Neuronal stem cell (in vitro differentiated cells): ENCODE measurements around the gene RRAS.

Experiments
- DNase-seq: peaks from one replicate; pipeline ENCODE4 v3.0.0-alpha.2; 2013; ENCODE audit warnings: low spot score
- H2AFZ ChIP-seq: one replicate; pipeline ENCODE4 v1.6.1; 2013; ENCODE audit warnings: mild to moderate bottlenecking, low read length, inconsistent platforms
- H2AK5ac ChIP-seq: 2 replicates; pipeline ENCODE4 v1.6.1; 2013; ENCODE audit warnings: low read depth, mild to moderate bottlenecking, inconsistent platforms, low read length, moderate library complexity, mixed read lengths
- H2BK120ac ChIP-seq: 2 replicates; pipeline ENCODE4 v1.6.1; 2013; ENCODE audit warnings: low read depth, mild to moderate bottlenecking, inconsistent platforms, low read length, moderate library complexity, mixed read lengths
- H2BK12ac ChIP-seq: one replicate; pipeline ENCODE4 v1.6.1; 2013; ENCODE audit warnings: low read length, inconsistent platforms
- H2BK15ac ChIP-seq: 2 replicates; pipeline ENCODE4 v1.6.1; 2013; ENCODE audit warnings: mild to moderate bottlenecking, low read length, inconsistent platforms, mixed read lengths
- H2BK5ac ChIP-seq: one replicate; pipeline ENCODE4 v1.6.1; 2013; ENCODE audit warnings: inconsistent platforms, mild to moderate bottlenecking, low read length, moderate library complexity
- H3K14ac ChIP-seq: one replicate; pipeline ENCODE4 v1.6.1; 2013; ENCODE audit warnings: low read length, inconsistent platforms
- H3K18ac ChIP-seq: 2 replicates; pipeline ENCODE4 v1.6.1; 2013; ENCODE audit warnings: low read length, inconsistent platforms
- H3K23ac ChIP-seq: 2 replicates; pipeline ENCODE4 v1.6.1; 2013; ENCODE audit warnings: low read depth, mild to moderate bottlenecking, mixed read lengths, low read length, inconsistent platforms; ENCODE audit not compliant: poor library complexity
- H3K27ac ChIP-seq: replicated peaks from 3 replicates; pipeline ENCODE4 v1.5.1; 2013; ENCODE audit warnings: low read length, inconsistent platforms
- H3K27me3 ChIP-seq, 3 experiments: 2 replicates each; pipeline ENCODE4 v1.6.1; 2013; ENCODE audit warnings: low read length in 3 of 3, mild to moderate bottlenecking in 2 of 3, inconsistent platforms in 1 of 3, low read depth in 1 of 3, mixed read lengths in 1 of 3, moderate library complexity in 1 of 3; ENCODE audit not compliant: control insufficient read depth in 3 of 3, insufficient read depth in 3 of 3
- H3K36me3 ChIP-seq, 2 donors: replicated peaks in 1 of 2; 2 replicates each; pipeline ENCODE4 v1.6.1; 2013; ENCODE audit warnings: low read length in 2 of 2; ENCODE audit not compliant: control insufficient read depth in 2 of 2, insufficient read depth in 2 of 2
- H3K4ac ChIP-seq: 2 replicates; pipeline ENCODE4 v1.6.1; 2013; ENCODE audit warnings: inconsistent platforms, mild to moderate bottlenecking, low read length, moderate library complexity
- H3K4me1 ChIP-seq, 2 donors: 1 replicate in 1 of 2; 2 replicates in 1 of 2; pipeline ENCODE4 v1.6.1; 2013; ENCODE audit warnings: low read length in 2 of 2, low read depth in 1 of 2; ENCODE audit not compliant: control insufficient read depth in 2 of 2, insufficient read depth in 1 of 2
- H3K4me2 ChIP-seq: one replicate; pipeline ENCODE4 v1.6.1; 2013; ENCODE audit warnings: mild to moderate bottlenecking, low read length, inconsistent platforms; ENCODE audit not compliant: insufficient read depth, poor library complexity, severe bottlenecking
- H3K4me3 ChIP-seq, 2 donors: 2 replicates each; pipeline ENCODE4 v1.5.1; 2013; ENCODE audit warnings: low read length in 2 of 2, mild to moderate bottlenecking in 2 of 2, inconsistent platforms in 1 of 2, moderate library complexity in 1 of 2
- H3K79me1 ChIP-seq: one replicate; pipeline ENCODE4 v1.6.1; 2013; ENCODE audit warnings: low read depth, mild to moderate bottlenecking, inconsistent platforms, low read length, moderate library complexity
- H3K9ac ChIP-seq: one replicate; pipeline ENCODE4 v1.6.1; 2013; ENCODE audit warnings: mild to moderate bottlenecking, low read depth, low read length, inconsistent platforms; ENCODE audit not compliant: poor library complexity
- H3K9me3 ChIP-seq, 2 donors: replicated peaks in 1 of 2; 2 replicates each; pipeline versions ENCODE3 to v1.6.1; 2013; ENCODE audit warnings: low read length in 2 of 2, mild to moderate bottlenecking in 2 of 2, inconsistent platforms in 1 of 2, low read depth in 1 of 2, mixed read lengths in 1 of 2, moderate library complexity in 1 of 2; ENCODE audit not compliant: control insufficient read depth in 2 of 2, insufficient read depth in 1 of 2
- H4K8ac ChIP-seq: one replicate; pipeline ENCODE4 v1.6.1; 2013; ENCODE audit warnings: low read depth, mild to moderate bottlenecking, inconsistent platforms, low read length, moderate library complexity
- H4K91ac ChIP-seq: one replicate; pipeline ENCODE4 v1.6.1; 2013; ENCODE audit warnings: low read length, low read depth, mild to moderate bottlenecking, inconsistent platforms; ENCODE audit not compliant: poor library complexity
- WGBS, 2 donors: extraction: QIAGEN DNeasy Blood & Tissue Kit; methylation state at CpG; one replicate each; pipeline ENCODE4 v1.1.7; 2013; ENCODE audit warnings: missing lambda C conversion rate in 2 of 2, mixed read lengths in 1 of 2; ENCODE audit not compliant: insufficient read length in 2 of 2, insufficient replicate concordance in 1 of 2; ENCODE audit errors: extremely low coverage in 2 of 2; 5-methylcytosine and 5-hydroxymethylcytosine counted together

RRAS gene

GRCh38 chr19:49639401-49640112 is 386 bp downstream of the RRAS start:
- Histone ChIP-seq H3K23ac (no peak overlapping the region), H2BK15ac (no peak overlapping the region), H2AK5ac (no peak overlapping the region), H3K4ac (no peak overlapping the region), H3K4me3 (peak overlapping the region; percentile 33 to 74), H3K4me2 (peak overlapping the region; percentile 56), H3K27me3 (no peaks in the 10 kb centered on the region), H3K18ac (peak overlapping the region; percentile 78), H3K9ac (no peak overlapping the region), H2AFZ (peak overlapping the region; percentile 58), H4K8ac (no peak overlapping the region), H3K4me1 (peaks cover 23 to 43% of the 10 kb centered on the region in 2 donors), H3K9me3 (no peaks in the 10 kb centered on the region), H3K14ac (no peak overlapping the region), H3K79me1 (peaks cover 9% of the 10 kb centered on the region), H4K91ac (no peak overlapping the region), H2BK12ac (no peak overlapping the region), H3K36me3 (peaks cover 3 to 8% of the 10 kb centered on the region in 2 donors), H2BK5ac (no peak overlapping the region), H2BK120ac (no peak overlapping the region), H3K27ac (no peak overlapping the region)
- WGBS, 2 donors: no CpG with 5 or more reads among the region's 31 CpGs
- DNase-seq: peak; percentile 33

- H3K27ac ChIP-seq: peak overlapping the region; percentile 46
Measured at GRCh38 chr19:49637821-49638738, 1.9 kb downstream of the RRAS start.

GRCh38 chr19:49636233-49636932 is 3.6 kb downstream of the RRAS start:
- Histone ChIP-seq H3K27ac (peak overlapping the region; percentile 35), H2BK120ac (no peak overlapping the region)

More at GRCh38 chr19:49637821-49638738, 1.9 kb downstream of the RRAS start:
- no peak overlapping the region for H4K8ac ChIP-seq
- no peak overlapping the region for H4K91ac ChIP-seq
- H3K4me1 ChIP-seq: peaks cover 23 to 40% of the 10 kb centered on the region in 2 donors
- H3K36me3 ChIP-seq: no peaks in the 10 kb centered on the region
- peak overlapping the region; percentile 53 for H2BK5ac ChIP-seq
- H2BK12ac ChIP-seq: no peak overlapping the region
- no peaks in the 10 kb centered on the region for H3K27me3 ChIP-seq
- H3K9me3 ChIP-seq: no peaks in the 10 kb centered on the region
- peak overlapping the region; percentile 91 for H3K18ac ChIP-seq
- H2AFZ ChIP-seq: peak overlapping the region; percentile 45
- H2BK120ac ChIP-seq: peak overlapping the region; percentile 18
- H3K79me1 ChIP-seq: no peaks in the 10 kb centered on the region
- WGBS, 2 donors: no CpG with 5 or more reads among the region's 19 CpGs
- H3K14ac ChIP-seq: no peak overlapping the region
- H3K4me3 ChIP-seq: peak overlapping the region in 1 of 2 donors; percentile 59
- H3K23ac ChIP-seq: no peak overlapping the region
- H2AK5ac ChIP-seq: peak overlapping the region; percentile 63
- peak overlapping the region; percentile 50 for H3K9ac ChIP-seq
- H3K4me2 ChIP-seq: peak overlapping the region; percentile 37
- DNase-seq: no peak
- H2BK15ac ChIP-seq: peak overlapping the region; percentile 94
- no peak overlapping the region for H3K4ac ChIP-seq

More at GRCh38 chr19:49636233-49636932, 3.6 kb downstream of the RRAS start:
- H3K9me3 ChIP-seq: no peaks in the 10 kb centered on the region
- peak overlapping the region; percentile 90 for H2BK12ac ChIP-seq
- peak overlapping the region; percentile 79 for H4K91ac ChIP-seq
- DNase-seq: no peak
- H3K4me3 ChIP-seq: no peak overlapping the region
- H3K27me3 ChIP-seq: no peaks in the 10 kb centered on the region
- peak overlapping the region; percentile 5 for H2AFZ ChIP-seq
- no peaks in the 10 kb centered on the region for H3K79me1 ChIP-seq
- H3K14ac ChIP-seq: peak overlapping the region; percentile 97
- H2BK5ac ChIP-seq: peak overlapping the region; percentile 93
- peak overlapping the region; percentile 10 for H3K23ac ChIP-seq
- peak overlapping the region; percentile 78 for H4K8ac ChIP-seq
- H2AK5ac ChIP-seq: peak overlapping the region; percentile 90
- peak overlapping the region; percentile 44 for H3K4ac ChIP-seq
- peak overlapping the region; percentile 4 for H3K4me2 ChIP-seq
- H3K18ac ChIP-seq: peak overlapping the region; percentile 96
- H3K9ac ChIP-seq: no peak overlapping the region
- no peaks in the 10 kb centered on the region for H3K36me3 ChIP-seq
- peaks cover 23 to 35% of the 10 kb centered on the region in 2 donors for H3K4me1 ChIP-seq
- peak overlapping the region; percentile 89 for H2BK15ac ChIP-seq
- no CpG with 5 or more reads among the region's 30 CpGs for WGBS, 2 donors
